GM18909 (cell line): ENCODE results near the gene WDR82.
A peak's percentile ranks its signal among the peaks of the same experiment; 100 is the strongest.
"Not testable (repeated sequence)": the region's sequence is repeated elsewhere in the genome, so short reads cannot be mapped to it uniquely, and the experiment has no call there.

Experiments
- ATAC-seq: cut with Tn5 transposase; IDR thresholded peaks from one replicate; pipeline ENCODE4 v1.9.1; 2021; ENCODE audit warnings: mild to moderate bottlenecking; ENCODE audit not compliant: unreplicated experiment, poor library complexity

Gene WDR82

DNA sequence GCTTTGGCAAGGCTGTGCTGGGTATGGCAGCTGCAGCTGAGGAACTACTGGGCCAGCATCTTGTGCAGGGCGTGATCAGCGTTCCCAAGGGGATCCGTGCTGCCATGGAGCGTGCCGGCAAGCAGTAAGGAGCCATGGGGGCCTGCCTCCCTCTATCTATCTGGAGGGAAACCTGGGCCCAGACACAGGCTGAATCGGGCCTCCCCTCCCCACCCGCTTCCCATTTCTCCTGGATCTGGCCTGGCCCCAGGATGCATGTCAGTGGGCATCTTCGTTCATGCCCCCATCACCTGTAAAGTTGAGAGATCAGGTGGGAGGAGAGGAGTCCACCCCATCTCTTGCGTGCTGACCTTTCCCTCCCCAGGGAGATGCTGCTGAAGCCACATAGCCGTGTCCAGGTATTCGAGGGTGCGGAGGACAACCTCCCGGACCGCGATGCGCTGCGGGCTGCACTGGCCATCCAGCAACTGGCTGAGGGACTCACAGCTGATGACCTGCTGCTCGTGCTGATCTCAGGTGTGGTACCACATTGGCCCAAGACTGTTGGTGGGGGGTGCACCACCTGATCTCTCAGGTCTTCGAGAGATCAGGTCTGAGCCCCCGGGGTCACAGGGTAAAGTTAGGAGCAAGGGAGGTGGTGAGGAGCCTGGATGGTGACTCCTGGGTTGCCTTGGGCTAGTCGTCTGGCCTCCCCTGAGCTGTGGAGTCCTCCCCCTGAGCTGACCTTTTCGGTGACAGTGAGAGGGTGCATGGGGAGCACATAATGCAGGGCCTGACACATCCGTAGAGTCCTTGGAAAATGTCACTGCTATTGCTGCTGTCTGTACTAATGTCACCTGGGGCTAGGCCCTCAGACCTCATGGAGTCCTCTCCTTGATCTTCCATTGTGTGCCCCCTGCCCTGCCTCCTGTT, 12.4 kb upstream of the WDR82 start:
- ATAC-seq, result no peak

DNA sequence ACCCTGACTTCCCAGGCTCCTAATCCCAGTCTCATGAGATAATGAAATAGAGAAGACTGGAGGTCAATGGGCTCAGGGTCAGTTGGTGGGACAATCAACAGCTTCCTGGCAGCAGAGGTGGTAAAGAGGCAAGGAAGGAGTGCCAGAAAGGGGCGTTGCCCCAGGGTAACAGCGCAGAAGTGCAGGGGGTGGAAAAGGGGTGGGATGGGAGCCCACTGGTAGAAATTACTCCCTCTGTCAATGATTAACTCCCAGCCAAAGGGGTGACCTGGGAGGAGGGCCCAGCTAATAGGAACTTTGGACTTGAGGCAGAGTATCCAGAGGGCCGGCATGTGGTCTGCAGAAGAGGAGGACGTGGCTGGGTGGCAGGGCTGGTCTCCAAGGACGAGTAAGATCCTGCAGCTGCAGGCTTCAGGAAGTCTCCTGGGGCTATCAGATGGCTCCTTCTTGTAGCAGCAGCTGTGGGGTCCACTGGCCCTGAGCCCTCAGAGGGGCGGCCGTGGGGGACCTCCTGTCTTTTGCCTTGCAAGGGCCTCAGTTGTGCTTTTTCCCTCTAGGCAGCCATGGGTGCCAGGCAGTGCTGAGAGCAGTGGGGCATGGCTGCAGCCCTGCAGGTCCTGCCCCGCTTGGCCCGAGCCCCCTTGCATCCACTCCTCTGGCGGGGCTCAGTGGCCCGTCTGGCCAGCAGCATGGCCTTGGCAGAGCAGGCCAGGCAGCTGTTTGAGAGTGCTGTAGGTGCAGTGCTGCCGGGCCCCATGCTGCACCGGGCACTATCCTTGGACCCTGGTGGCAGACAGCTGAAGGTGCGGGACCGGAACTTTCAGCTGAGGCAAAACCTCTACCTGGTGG, 11.5 kb upstream of the WDR82 start:
- ATAC-seq, result no peak

DNA sequence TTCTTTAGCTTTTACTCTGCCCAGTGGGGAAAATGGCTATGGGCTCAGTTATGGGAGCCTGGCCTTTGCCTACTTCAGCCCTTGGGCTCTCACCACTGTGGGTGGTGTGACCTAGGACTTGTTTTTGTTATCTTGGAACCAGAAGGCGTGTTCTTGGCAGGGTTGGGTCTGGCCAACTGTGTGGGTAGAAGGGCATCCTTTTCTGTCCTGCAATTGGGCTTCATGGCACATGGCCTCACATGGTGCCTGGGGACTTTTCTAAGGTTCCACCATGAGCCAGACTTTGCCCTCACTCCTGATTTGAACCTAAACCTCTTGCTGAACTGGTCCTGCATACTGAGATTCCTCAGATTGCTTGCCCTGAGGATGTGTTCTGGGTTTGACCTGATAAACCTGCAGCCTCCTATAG, 10.9 kb upstream of the WDR82 start:
- no peak for ATAC-seq

DNA sequence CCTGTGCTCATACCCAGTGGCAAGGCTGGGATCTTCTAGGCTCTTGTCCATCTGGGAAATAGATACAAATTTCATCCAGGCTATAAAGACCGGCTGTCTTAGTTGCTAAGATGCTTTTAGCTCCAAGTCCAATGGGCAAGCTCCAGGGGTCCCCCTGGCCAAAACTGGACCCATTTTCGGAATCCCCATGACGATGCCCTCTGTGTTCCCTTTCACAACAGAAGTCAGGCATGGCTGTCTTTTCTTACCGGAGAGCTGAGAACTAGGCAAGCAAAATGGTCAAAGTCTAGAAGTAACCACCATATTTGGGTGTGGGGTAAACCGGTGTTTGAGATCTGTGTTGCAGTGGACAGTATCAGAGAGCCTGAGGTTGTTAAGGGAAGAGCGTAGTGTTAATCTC, 10.2 kb upstream of the WDR82 start:
- ATAC-seq, result no peak

DNA sequence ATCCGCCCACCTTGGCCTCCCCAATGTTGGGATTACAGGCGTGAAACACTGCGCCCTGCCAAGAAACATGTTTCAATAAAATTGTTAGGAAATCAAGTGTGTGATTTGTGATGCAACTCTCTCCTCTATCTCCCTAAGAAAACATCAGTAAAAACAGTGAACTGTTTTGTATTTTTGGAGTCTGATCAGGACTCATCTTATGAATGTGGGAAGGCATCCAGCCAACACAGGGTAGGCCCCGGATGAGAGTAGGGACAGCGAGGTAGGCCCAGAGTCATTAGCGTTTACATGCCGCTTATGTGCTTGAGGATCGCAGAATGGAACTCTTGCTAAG, 8.3 kb upstream of the WDR82 start:
- ATAC-seq, result no peak

DNA sequence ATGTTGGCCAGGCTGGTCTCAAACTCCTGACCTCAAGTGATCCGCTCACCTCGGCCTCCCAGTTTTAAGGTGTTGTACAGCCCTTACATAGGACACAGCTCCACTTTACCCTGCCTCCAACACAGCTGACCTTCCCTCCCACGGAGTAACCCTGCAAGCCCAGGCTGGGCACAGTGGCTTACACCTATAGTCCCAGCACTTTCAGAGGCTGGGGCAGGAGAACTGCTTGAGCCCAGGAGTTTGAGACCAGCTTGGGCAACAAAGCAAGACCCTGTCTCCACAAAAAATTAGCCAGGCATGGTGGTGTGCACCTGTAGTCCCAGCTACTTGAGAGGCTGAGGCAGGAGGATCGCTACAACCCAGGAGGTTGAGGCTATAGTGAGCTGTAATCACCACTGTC, 5.6 kb upstream of the WDR82 start:
- not testable (repeated sequence) for ATAC-seq

DNA sequence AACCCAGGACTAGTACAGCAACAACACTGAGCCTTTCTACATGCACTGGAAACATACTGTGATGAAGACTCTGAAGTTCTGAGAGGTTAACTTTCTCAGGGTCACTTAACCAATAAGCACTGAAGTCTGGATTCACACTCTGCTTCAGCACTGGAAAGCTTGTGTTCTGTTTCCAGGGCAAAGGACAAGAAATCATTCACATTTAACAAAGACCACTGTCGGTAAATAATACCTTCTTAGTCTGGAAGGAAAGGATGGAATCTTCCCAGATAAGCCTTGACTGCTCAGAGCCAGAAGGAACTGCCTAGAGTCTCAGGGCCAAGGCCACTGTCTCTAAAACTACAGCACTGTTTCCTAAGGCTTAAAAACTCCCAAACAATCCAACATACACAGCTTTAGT, 4.9 kb upstream of the WDR82 start:
- ATAC-seq, result no peak

DNA sequence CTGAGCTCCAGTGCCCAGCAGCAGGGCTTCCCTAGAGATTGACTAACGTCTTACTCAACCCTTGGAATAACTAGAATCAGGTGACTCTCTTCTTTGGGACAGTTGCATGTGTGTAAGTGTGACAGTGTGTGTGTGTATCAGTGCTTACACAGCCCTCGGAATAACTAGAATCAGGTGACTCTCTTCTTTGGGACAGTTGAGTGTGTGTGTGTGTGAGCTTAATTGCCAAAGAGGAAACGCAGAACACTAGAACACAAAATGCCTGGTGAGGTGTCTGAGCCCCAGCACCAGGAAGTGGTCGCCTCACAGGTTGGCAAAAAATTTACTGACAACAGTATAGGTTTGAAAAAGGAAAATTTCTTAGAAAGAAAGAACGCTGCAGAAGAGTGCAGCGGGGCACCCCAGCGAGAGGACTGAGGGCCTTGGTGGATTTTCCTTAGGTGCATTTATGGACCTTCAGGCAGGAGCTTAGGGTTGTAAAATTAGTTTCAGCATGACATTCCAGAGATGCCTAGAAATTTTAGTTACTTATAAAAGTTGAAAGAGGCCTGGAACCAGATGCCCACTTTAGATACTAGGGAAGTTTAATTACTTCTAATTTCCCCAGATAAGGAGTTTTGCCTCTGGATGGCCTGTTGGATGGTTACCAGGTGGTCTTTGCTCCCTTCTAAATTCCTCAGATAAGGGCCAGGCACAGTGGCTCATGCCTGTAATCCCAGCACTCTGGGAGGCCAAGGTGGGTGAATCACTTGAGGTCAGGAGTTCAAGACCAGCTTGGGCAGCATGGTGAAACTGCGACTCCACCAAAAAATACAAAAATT, 3.7 kb upstream of the WDR82 start:
- no peak for ATAC-seq

DNA sequence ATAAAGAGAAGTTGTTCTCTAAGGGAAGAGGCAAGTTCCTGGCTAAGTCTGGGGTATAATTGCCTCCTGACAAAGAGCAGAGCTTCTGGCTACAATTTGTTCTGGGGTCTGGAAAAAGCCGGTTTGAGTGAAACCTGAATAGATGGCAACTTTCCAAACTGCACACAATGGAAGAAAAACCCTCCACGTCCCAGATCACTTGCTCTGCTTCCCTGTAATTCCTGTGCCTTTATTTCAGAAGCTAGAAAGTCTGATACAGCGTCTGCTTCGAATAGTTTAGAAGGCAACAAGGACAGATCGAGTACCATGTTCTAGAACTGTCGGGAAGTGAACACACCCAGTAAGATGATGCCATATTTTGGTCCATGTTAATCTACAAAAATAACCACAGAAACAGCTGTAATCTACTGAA, 1.6 kb upstream of the WDR82 start:
- ATAC-seq, result no peak

DNA sequence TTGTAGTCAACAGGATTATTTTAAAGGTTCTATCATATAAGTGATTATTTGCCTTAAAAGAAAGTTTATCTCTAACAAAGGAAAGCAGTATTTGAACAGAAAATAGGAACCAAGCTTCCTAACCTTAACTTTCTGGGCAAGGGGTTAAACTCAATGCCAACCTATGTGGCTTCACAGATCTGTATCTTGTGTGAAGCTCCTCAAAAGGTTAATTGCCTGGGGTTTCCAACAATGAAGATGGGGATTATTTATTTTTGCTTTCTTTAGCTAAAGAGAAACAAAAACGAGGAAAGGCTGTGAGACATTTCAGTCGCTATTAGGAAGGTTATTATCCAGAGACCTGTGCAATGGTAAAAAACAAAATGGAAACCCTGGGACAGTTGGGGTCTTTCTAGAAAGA, 1.1 kb upstream of the WDR82 start:
- no peak for ATAC-seq

DNA sequence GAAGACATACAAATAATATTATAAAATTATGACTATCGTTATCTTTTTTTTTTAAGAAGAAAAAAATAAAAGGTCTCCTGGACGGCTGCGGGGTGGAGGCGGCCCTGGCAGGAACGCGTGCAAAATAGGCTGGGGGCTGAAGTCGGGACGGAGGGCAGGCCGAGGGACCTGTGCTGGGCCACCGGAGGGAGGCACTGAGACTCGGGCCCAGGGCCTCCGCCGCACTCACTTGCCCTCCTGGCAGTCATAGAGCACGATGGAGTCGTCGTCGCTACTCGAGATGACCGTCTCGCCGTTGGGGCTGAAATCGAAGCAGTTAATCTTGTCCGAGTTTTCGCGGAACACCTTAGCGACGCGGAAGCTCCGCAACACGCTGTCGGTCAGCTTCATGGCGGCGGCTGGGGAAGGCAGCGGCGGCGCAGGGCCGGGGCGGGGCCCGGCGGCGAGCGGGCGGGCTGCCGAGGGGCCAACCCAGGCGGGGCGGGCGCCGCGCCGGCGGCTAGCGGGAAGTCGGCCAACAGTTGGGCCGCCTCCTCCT, 408 bp downstream of the WDR82 start:
- ATAC-seq, result peak; percentile 53

DNA sequence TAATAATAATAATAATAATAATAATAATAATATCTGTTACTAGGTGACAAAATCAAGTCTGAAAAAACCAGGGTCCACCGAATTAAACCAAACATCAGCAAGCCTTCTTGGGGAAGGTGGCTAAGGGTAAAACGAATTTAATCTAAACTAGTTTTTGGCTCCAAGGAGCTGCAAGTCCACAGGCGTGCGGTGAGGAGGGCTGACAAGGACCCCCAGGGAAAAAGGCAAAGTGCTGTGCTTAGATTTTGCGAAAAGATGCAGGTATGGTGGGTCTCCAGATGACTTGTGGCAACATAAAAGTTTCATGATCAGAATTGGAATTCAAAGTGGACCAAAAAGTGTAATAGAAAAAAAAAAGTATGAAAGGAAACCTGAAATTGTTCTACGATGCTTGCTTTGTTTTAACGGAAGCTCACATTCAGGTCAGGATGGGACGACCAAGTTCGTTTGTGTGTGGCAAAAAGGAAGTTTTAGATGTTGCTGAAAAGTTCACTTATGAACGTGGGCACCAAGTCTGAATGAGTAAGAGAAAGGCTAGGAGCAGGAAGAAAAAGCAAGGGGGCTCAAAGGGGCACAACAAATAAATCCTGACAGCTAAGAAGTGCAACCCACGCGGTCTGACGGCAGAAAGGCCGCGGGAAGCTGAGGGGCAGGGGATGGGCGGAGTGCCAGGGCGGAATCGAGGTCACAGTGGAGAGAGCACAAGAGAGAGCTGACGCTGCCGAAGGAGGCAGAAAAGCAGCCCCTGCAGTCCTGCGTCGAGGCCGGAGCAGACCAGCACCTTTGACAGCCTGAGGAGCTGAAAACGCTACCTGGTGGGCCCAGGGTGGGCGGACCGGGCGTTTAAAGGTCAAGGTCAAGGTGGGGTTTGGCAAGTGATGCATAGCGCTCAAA, 1.1 kb downstream of the WDR82 start:
- ATAC-seq, result peak; percentile 41

DNA sequence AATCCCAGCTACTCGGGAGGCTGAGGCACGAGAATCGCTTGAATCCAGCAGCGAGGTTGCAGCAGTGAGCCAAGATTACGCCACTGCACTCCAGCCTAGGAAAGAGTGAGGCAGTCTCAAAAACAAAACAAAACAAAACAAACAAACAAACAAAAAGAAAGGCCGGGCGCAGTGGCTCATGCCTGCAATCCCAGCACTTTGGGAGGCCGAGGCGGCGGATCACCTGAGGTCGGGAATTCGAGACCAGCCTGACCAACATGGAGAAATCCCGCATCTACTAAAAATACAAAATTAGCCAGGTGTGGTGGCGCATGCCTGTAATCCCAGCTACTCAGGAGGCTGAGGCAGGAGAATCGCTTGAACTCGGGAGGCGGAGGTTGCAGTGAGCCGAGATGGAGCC, 3.7 kb downstream of the WDR82 start:
- not testable (repeated sequence) for ATAC-seq

DNA sequence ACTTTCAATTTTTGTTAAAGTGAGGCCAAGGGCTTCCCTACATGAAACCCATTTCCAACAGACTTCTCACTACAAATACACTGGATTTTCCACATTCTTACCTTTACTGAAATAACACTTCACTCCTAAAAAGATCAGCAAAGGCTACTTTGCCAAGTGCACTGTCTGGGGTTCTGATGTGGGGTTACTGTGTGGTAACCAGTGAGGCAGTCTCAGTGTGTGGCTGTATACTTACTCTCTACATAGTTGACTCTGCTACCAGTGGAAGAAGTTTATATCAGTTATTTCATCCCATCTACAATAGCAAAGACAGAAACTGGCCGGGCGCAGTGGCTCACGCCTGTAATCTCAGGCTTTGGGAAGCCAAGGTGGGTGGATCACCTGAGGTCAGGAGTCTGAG, 5.6 kb downstream of the WDR82 start:
- ATAC-seq, result no peak

DNA sequence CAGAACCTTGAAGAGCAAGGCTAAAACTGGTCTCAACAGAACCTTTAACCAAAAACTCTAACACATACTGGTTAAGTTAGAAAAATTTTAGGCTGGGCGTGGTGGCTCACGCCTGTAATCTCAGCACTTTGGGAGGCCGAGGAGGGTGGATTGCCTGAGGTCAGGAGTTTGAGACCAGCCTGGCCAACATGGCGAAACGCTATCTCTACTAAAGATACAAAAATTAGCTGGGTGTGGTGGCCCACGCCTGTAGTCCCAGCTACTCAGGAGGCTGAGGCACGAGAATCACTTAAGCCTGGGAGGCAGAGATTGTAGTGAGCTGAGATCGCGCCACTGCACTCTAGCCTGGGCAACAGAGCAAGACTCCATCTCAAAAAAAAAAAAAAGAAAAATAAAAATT, 6.3 kb downstream of the WDR82 start:
- not testable (repeated sequence) for ATAC-seq

DNA sequence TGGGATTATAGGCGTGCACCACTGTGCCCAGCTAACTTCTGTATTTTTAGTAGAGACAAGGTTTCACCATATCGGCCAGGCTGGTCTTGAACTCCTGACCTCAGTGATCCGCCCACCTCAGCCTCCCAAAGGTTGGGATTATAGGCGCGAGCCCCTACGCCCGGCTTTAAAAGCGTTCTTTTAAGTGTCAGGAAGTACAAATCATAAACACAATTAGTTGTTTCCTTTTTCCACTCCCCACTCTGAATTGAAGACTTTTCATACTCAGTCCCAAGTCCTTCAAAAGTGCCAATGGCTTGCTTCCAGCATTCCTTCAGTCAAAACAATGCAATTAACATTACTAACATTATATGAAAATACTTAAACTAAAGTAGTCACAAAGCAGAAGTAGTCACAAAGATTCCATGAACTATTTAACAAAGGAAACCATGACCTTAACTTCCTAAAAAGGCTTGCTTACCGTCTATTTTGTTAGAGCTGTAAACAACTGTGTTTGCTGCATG, 8.1 kb downstream of the WDR82 start:
- ATAC-seq, result no peak

DNA sequence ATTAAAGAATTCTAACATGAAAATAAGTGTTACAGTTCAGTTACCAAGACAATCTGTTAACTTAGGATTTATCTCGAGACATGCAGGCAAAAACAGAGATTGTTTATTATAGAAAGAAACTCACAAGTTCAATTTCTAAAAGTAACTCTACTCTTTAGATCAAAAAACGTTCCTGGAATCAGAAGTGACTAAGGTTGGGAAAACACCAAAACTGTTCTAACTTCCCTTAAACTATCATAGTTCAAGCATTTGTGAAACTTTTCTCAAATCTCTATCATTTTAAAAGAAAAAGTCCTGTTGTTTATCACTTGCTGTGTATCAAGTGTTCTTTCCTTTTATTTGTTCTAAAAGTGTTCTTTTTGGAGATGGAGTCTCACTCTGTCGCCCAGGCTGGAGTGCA, 8.7 kb downstream of the WDR82 start:
- ATAC-seq, result no peak

DNA sequence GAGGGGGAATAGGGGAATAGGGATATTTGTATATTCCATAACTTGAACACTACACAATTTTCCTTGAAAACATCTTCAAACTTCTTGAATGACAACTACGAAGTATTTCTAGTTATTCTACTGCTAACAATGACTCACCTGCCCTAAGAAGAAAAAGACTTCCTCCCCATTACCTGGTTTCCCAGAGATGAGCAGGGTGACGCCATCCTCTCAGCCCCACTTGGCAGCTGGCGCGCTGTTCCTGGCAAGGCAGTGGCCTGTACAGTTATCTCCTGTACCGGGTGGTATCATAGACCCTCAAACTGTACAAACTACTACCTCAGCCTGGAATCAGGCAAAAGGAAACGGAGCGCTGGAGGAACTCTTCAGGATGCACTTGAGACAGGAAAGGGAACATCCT, 10.4 kb downstream of the WDR82 start:
- no peak for ATAC-seq

DNA sequence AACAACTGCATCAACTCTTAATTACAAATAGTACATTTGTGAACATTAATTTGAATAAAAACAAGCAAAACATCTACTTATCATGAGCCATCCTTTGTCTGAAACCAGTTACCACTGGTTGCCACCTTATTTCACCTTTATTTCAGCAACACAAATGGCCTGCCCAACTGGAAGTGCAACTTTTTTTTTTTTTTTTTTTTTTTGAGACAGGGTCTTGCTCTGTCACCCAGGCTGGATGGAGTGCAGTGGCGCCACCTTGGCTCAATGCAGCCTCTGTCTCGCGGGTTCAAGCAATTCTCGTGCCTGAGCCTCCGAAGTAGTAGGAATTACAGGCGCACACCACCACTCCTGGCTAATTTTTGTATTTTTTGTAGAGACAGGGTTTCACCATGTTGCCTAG, 13.1 kb downstream of the WDR82 start:
- ATAC-seq, result no peak
